Astrocyte of the cerebellum (primary cell): ENCODE results near the gene WDR12.
"Not testable (repeated sequence)": the region's sequence is repeated elsewhere in the genome, so short reads cannot be mapped to it uniquely, and the experiment has no call there.

Experiments
- DNase-seq: peaks from one replicate; pipeline ENCODE4 v3.0.0-alpha.2; 2011; ENCODE audit warnings: low read depth
- H3K4me3 ChIP-seq: 2 replicates; pipeline ENCODE4 v1.5.1; 2011; ENCODE audit warnings: mild to moderate bottlenecking, low read depth, low read length, moderate library complexity
- in situ Hi-C: cut with HindIII; loops from 2 replicates; pipeline ENCODE4 v1.10.0; 2017; ENCODE audit warnings: low sequenced_read_pairs
- TF ChIP-seq, protein P1 (sequence below): IDR thresholded peaks from 2 replicates; pipeline ENCODE4 v1.5.1; 2012; ENCODE audit warnings: low read length, low read depth, moderate library complexity, mild to moderate bottlenecking; ENCODE audit errors: missing control alignments

WDR12 gene

GRCh38 chr2:202858601-202859000 is 52.9 kb downstream of the WDR12 start:
- in situ Hi-C loops, result no loop called here
- H3K4me3 ChIP-seq, result no peak overlapping the region
- TF ChIP-seq, protein P1, sequence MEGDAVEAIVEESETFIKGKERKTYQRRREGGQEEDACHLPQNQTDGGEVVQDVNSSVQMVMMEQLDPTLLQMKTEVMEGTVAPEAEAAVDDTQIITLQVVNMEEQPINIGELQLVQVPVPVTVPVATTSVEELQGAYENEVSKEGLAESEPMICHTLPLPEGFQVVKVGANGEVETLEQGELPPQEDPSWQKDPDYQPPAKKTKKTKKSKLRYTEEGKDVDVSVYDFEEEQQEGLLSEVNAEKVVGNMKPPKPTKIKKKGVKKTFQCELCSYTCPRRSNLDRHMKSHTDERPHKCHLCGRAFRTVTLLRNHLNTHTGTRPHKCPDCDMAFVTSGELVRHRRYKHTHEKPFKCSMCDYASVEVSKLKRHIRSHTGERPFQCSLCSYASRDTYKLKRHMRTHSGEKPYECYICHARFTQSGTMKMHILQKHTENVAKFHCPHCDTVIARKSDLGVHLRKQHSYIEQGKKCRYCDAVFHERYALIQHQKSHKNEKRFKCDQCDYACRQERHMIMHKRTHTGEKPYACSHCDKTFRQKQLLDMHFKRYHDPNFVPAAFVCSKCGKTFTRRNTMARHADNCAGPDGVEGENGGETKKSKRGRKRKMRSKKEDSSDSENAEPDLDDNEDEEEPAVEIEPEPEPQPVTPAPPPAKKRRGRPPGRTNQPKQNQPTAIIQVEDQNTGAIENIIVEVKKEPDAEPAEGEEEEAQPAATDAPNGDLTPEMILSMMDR, result no peak
- DNase-seq, result no peak

GRCh38 chr2:202849343-202849742 is 62.1 kb downstream of the WDR12 start:
- H3K4me3 ChIP-seq, in situ Hi-C loops, DNase-seq: not testable (repeated sequence)

DNA sequence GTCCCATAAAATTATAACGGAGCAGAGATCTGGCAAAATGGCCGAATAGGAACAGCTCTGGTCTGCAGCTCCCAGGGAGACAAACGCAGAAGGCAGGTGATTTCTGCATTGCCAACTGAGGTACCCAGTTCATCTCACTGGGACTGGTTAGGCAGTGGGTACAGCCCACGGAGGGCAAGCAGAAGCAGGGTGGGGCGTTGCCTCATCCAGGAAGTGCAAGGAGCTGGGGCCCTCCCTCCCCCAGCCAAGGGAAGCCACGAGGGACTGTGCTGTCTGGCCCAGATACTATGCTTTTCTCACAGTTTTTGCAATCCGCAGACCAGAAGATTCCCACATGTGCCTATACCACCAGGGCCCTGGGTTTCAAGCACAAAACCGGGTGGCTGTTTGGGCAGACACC is 62.7 kb downstream of the WDR12 start:
- TF ChIP-seq, protein P1, result no peak
- no peak overlapping the region for H3K4me3 ChIP-seq
- DNase-seq, result no peak
- in situ Hi-C loops, result no loop called here

DNA sequence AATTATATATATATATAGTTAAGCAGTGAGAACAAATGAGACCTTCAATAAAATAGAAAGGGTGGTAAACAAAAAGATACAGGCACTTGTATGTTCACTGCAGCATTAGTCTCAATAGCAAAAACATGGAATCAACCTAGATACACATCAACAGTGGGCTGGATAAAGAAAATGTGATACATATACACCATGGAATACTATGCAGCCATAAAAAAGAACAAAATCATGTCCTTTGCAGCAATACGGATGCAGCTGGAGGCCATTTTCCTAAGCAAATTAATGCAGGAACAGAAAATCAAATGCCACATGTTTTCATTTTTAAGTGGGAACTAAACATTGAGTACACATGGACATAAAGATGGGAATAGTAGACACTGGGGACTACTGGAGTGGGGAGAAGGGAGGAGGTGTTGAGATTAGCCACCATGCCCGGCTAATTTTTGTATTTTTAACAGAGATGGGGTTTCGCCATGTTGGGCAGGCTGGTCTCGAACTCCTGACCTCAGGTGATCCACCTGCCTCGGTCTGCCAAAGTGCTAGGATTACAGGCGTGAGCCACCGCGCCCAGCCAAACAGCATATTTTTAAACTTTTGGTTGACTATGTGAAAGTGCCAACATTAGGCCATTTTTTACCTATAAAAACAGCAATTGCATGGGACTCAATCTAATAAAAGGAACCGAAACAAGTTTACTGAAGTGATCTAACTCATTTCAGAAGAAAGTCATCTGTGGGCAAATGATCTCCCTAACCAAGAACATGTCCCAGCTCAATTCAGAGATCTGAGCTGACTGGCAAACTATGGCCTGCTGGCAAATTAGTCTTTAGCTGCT is 63.6 kb downstream of the WDR12 start:
- in situ Hi-C loops, result no loop called here
- TF ChIP-seq, protein P1, result no peak
- H3K4me3 ChIP-seq, result no peak overlapping the region
- no peak for DNase-seq

DNA sequence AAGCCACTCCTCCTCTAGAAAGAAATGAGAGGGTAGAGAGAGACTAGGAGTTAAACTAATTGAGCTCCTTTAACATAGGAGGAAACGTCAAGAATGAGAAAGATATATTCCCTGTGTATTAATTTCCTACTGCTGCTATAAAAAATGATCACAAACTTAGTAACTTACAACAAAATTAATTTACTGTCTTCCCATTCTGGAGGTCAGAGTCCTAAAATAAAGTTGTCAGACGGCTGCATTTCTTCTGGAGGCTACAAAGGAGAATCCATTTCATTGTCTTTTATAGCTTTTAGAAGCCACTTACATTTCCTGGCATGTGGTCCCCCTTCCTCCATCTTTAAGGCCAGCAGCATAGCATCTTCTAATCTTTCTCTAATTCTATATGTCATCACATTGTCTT is 66.8 kb downstream of the WDR12 start:
- no peak for DNase-seq
- in situ Hi-C loops, result no loop called here
- TF ChIP-seq, protein P1, result no peak
- no peak overlapping the region for H3K4me3 ChIP-seq

DNA sequence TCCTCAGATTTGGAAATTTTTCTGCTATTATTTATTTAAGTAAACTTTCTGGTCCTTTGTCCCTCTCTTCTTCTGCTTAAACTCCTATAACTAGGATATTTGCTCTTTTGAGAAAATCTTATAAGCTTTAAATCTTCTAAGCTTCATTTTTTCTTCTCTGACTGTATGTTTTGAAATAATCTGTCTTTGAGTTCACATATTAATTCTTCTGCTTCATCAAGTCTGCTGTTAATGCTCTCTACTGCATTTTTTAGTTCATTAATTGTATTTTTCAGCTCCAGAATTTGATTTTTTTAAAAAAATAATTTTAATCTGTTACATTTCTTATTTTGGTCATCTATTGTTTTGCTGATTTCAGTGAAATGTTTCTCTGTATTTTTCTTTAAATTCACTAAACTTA is 68.8 kb downstream of the WDR12 start:
- DNase-seq, result no peak
- TF ChIP-seq, protein P1, result no peak
- in situ Hi-C loops, result no loop called here
- no peak overlapping the region for H3K4me3 ChIP-seq

DNA sequence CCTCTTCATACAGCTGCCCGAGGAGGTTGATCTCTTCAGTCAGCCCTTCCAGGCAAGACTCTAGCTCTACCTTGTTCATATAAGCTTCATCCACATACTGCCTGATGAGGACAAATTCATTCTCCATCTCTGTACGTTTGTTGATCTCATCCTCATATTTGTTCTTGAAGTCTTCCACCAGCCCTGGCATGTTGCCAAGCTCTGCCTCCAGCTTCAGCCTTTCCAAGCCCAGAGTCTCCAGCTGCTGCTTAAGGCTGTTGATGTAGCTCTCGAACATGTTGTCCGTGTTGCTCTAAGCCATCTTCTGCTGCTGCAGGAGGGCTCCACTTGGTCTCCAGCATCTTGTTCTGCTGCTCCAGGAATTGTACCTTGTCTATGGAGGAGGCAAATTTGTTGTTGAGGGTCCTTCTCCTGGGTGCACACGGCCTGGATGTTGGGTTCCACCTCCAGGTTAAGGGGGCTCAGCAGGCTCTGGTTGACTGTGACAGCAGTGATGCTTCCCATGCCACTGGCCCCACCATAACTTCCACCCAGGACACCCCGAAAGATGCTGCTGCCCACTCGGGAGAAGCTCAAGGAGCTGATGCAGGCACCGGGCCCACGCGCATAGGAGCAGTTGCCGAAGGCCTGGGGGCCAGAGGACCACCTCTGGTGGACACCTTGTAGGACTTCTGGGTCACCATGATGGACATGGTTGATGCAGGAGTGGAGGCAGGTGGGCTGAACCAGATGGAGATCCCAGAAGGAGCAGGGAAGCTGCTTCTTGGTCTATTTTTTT is 70.2 kb downstream of the WDR12 start:
- in situ Hi-C loops, result no loop called here
- H3K4me3 ChIP-seq, result no peak overlapping the region
- TF ChIP-seq, protein P1, result no peak

More for the DNA sequence above, 70.2 kb downstream of the WDR12 start:
- DNase-seq, result no peak
